Measurements from ENCODE around the gene SNAP29.

The SNAP29 gene

DNA sequence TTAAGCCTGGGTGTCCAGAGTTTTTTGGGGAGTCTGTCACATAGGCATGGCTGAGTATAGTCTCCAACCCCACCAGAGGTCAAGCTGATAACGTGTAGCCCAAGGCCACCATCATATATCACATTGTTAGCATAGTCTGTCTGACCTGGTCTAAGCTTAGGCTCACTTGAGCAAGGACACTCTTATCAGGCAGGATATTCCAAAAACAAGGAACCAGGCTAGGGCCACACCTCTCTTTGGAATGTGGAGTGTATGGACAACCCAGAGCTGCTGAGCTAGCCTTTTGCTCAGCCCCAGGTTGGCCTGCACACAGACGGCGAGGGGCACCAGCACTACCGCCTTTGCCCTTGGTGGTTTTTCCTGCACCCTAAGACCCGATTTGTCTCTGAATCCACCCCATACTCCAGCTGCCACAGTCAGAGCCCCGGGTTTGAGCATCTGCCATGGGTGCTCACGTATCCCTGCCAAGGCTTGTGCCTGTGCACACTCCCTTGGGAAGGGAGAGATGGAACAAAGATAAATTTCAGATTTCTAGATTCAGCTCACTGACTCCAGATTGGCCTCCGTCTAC is 7.2 kb downstream of the SNAP29 start:
- DNase-seq (ENCODE audit: low read depth), result no peak
- H3K4me3 ChIP-seq (ENCODE audit: low read depth, low read length), result no peak overlapping the region
- in situ Hi-C loops (cut with HindIII; ENCODE audit: low sequenced_read_pairs), result no loop called here
- TF ChIP-seq, protein P1, sequence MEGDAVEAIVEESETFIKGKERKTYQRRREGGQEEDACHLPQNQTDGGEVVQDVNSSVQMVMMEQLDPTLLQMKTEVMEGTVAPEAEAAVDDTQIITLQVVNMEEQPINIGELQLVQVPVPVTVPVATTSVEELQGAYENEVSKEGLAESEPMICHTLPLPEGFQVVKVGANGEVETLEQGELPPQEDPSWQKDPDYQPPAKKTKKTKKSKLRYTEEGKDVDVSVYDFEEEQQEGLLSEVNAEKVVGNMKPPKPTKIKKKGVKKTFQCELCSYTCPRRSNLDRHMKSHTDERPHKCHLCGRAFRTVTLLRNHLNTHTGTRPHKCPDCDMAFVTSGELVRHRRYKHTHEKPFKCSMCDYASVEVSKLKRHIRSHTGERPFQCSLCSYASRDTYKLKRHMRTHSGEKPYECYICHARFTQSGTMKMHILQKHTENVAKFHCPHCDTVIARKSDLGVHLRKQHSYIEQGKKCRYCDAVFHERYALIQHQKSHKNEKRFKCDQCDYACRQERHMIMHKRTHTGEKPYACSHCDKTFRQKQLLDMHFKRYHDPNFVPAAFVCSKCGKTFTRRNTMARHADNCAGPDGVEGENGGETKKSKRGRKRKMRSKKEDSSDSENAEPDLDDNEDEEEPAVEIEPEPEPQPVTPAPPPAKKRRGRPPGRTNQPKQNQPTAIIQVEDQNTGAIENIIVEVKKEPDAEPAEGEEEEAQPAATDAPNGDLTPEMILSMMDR (IDR thresholded peaks at IDR 0.05; ENCODE audit: low read depth, low read length, missing control alignments), result no peak

DNA sequence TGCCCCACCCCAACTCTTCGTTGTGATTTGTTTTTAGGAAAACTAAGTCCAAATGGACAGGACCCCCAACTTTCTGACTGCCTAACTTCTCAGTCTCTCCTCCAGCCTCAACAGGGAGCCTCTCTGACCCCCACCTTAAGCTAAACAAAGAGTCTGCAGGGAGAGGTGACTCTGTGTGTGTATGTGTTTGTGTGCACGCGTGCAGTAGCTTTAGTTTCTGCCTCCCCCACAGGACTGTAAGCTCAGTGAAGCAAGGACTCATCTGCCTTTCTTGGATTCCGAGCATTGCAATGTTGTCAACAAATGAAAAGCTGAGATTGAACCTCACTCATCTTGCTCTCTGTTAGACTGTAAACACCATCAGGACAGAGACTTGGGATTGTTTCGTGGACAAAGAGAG is 7.9 kb downstream of the SNAP29 start:
- H3K4me3 ChIP-seq (ENCODE audit: low read depth, low read length), result no peak overlapping the region

DNA sequence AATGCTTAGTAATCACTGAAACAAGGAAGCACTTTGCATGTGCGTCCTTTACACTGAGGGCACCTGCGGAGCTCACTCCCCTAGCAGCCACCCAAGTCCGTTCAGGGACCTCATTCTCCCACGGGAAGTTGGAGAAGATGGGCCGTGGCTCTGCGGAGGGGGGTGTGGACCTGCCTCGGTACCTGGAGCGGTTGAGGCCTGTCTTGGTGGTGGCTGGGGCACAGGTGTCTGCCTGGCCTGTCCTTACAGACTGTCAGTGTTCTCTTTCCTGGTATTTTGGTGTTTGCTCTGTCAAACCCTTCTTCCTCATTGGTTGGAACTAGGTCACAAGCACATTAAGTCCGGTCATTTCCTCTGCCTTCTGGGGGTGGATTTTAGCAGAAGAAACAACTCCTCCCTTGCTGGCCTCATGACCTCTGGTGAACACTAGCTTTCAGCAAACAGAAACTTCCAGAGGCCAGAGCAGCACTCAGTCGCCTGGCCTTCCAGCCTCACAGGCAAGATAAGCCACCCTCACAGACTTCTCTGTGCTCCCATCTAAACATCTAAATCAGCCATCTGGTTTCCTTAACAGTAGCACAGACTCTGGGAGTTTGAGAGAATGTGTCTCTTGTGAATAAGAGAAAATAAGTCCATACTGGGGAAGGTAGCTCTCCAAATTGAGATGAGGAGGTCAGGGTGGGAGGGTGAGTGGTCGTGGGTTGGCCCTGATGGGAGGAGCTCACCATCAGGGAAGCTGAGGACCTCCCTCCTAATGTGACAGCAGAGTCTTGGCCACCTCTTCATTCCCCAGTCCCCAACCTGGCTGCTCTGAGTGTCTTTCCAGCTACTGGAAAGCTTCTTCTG is 8.6 kb downstream of the SNAP29 start:
- in situ Hi-C loops (cut with HindIII; ENCODE audit: low sequenced_read_pairs), result no loop called here
- no peak overlapping the region for H3K4me3 ChIP-seq (ENCODE audit: low read depth, low read length)
- TF ChIP-seq, protein P1 (IDR thresholded peaks at IDR 0.05; ENCODE audit: low read depth, low read length, missing control alignments), result no peak
- DNase-seq (ENCODE audit: low read depth), result no peak

More for the DNA sequence above, 7.9 kb downstream of the SNAP29 start:
- TF ChIP-seq, protein P1 (IDR thresholded peaks at IDR 0.05; ENCODE audit: low read depth, low read length, missing control alignments), result no peak
- in situ Hi-C loops (cut with HindIII; ENCODE audit: low sequenced_read_pairs), result no loop called here
- DNase-seq (ENCODE audit: low read depth), result no peak

DNA sequence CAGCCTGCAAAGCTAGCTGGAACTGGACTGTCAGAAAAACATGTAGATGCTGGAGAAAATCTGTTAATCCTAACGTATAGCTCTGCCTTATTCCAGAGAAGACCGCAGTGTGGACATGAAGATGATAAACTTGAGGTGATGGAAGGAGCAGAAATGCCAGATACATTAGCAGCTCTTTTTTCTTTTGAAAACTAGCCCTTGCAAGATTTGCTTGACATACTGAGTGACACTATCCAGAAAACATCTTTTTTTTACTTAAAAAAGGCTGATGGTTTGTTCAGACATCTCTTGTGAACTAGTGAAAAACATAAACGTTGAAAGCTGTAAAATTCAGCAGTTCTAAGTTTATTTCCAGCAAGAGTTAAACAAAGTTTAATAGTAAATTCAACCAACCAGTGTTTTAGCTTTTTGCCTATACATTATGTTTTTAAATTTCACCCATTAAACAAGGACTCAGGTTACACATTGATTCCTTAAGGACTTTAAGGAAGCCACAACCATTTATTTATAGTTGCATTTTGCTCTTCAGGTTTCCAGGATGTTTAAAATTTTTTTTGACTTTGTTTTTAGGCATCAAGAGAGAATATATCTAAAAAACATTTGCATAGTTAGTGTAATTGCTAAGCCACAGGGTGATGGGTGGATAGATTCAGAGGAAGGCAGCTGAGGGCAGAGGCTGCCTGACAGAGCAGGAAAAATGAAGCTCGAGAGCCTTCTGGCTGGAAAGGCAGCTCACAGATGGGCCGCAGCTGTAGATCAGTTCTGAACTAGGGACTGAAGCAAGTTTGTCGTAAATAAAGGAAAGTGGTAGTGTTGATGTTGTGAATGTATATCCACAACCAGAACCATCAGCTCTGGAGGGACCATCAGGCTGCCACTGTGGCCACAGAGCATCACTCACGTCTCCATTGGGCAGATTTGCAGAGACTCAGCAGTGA is 9.5 kb downstream of the SNAP29 start:
- TF ChIP-seq, protein P1 (IDR thresholded peaks at IDR 0.05; ENCODE audit: low read depth, low read length, missing control alignments), result no peak
- no peak overlapping the region for H3K4me3 ChIP-seq (ENCODE audit: low read depth, low read length)
- in situ Hi-C loops (cut with HindIII; ENCODE audit: low sequenced_read_pairs), result no loop called here
- DNase-seq (ENCODE audit: low read depth), result no peak

GRCh38 chr22:20869234-20869633 is 10.4 kb downstream of the SNAP29 start:
- no peak overlapping the region for H3K4me3 ChIP-seq (ENCODE audit: low read depth, low read length)
- in situ Hi-C loops (cut with HindIII; ENCODE audit: low sequenced_read_pairs), result no loop called here
- TF ChIP-seq, protein P1 (IDR thresholded peaks at IDR 0.05; ENCODE audit: low read depth, low read length, missing control alignments), result no peak
- DNase-seq (ENCODE audit: low read depth), result no peak

GRCh38 chr22:20873214-20873613 is 14.4 kb downstream of the SNAP29 start:
- TF ChIP-seq, protein P1 (IDR thresholded peaks at IDR 0.05; ENCODE audit: low read depth, low read length, missing control alignments), result no peak
- in situ Hi-C loops (cut with HindIII; ENCODE audit: low sequenced_read_pairs), result no loop called here
- no peak overlapping the region for H3K4me3 ChIP-seq (ENCODE audit: low read depth, low read length)
- no peak for DNase-seq (ENCODE audit: low read depth)

All from astrocyte of the cerebellum (primary cell).